Smooth muscle cell of the brain vasculature (primary cell): ENCODE results near the gene APLP1.
A peak's percentile ranks its signal among the peaks of the same experiment; 100 is the strongest.
"Not testable (repeated sequence)": the region's sequence is repeated elsewhere in the genome, so short reads cannot be mapped to it uniquely, and the experiment has no call there.

Experiments used
- DNase-seq: peaks from one replicate; pipeline ENCODE4 v3.0.0-alpha.2; 2012; ENCODE audit warnings: low read depth, low spot score

APLP1 gene

GRCh38 chr19:35868172-35868822 lies at the start of gene APLP1:
APLP1 (plus strand) TSS chr19:35868574; CDS start chr19:35868637, 63 bp downstream.
- no peak for DNase-seq

- DNase-seq = no peak
Measured at GRCh38 chr19:35822579-35822978, 45.8 kb upstream of the APLP1 start.

GRCh38 chr19:35824150-35824549 lies 44.2 kb upstream of the APLP1 start:
- DNase-seq = no peak

GRCh38 chr19:35828692-35829301 lies 39.6 kb upstream of the APLP1 start:
- DNase-seq = peak; percentile 32

GRCh38 chr19:35830986-35831385 lies 37.4 kb upstream of the APLP1 start:
- DNase-seq = no peak

GRCh38 chr19:35832054-35832453 lies 36.3 kb upstream of the APLP1 start:
- DNase-seq = no peak

- no peak for DNase-seq
Measured at GRCh38 chr19:35833972-35834371, 34.4 kb upstream of the APLP1 start.

GRCh38 chr19:35836096-35836495 lies 32.3 kb upstream of the APLP1 start:
- not testable (repeated sequence) for DNase-seq

GRCh38 chr19:35841961-35842595 lies 26.3 kb upstream of the APLP1 start:
- no peak for DNase-seq

GRCh38 chr19:35842666-35843272 lies 25.6 kb upstream of the APLP1 start:
- DNase-seq = no peak

- no peak for DNase-seq
Measured at GRCh38 chr19:35843676-35844481, 24.5 kb upstream of the APLP1 start.

- DNase-seq = no peak
Measured at GRCh38 chr19:35844482-35845214, 23.7 kb upstream of the APLP1 start.

GRCh38 chr19:35845215-35846037 lies 22.9 kb upstream of the APLP1 start:
- no peak for DNase-seq

GRCh38 chr19:35846038-35846668 lies 22.2 kb upstream of the APLP1 start:
- no peak for DNase-seq

- DNase-seq = no peak
Measured at GRCh38 chr19:35847911-35848310, 20.5 kb upstream of the APLP1 start.

GRCh38 chr19:35848486-35848885 lies 19.9 kb upstream of the APLP1 start:
- DNase-seq = no peak

- no peak for DNase-seq
Measured at GRCh38 chr19:35848919-35849505, 19.4 kb upstream of the APLP1 start.

GRCh38 chr19:35851213-35852028 lies 17.0 kb upstream of the APLP1 start:
- no peak for DNase-seq
